HG03066 (cell line): Measurements from ENCODE around the gene SKP1.

Source experiments
- ATAC-seq: cut with Tn5 transposase; IDR thresholded peaks from one replicate; pipeline ENCODE4 v1.9.1; 2021; ENCODE audit warnings: low read depth; ENCODE audit not compliant: unreplicated experiment

The SKP1 gene

GRCh38 chr5:134130239-134130945 lies 46.4 kb downstream of the SKP1 start:
- ATAC-seq = no peak

GRCh38 chr5:134129411-134130238 lies 47.1 kb downstream of the SKP1 start:
- ATAC-seq = no peak

DNA sequence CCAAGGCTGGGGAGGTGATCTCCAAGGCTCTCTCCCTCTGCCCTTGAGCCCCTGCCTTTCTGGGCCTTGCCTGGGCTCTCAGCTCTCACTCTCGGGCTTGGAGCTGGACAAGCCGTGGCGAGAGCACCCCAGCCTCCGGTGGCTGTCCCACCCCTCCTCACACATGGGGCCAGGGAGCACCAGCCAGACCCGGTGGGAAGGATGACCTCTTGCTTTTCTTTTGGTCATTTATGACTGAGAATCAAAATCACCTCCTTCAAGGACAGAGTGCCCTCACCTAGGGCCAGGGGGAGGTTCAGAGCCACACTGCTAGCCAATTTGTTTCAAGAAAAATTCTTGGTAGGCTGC lies 48.1 kb downstream of the SKP1 start:
- ATAC-seq = no peak

DNA sequence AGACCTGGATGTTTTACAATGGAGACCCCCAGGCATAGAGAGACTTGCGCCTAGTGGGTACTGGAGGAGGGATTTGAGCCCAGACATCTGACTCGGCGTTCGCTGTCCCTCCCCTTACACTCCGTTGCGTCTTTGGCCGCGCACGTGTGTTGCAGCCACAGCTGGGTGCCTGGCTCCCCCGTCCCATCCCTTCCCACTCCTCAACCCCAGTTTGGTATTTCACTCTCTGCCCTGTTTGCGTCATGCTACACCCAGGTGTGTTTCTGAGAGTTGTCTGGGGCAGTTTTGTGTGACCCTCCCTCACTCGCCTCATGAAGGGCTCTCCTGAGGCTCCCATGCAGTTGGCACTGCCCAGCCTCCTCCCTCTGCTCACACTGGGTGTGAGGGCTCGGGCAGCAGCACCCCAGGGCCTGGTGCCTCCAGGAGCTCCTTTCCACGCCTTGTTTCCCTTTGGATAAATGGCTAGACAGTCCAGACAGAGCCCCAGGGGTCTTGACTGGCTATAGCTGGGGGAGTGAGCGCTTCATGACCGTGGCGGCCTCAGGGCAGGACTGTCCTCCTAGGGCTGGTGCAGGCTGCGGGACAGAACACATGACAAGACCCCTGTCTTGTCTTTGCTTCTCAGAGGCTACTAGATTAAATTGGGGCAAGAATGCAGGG lies 48.6 kb downstream of the SKP1 start:
- no peak for ATAC-seq

GRCh38 chr5:134127376-134127861 lies 49.3 kb downstream of the SKP1 start:
- peak; percentile 64 for ATAC-seq

- no peak for ATAC-seq
These were observed 51.4 kb downstream of the SKP1 start for GRCh38 chr5:134125039-134126015.

GRCh38 chr5:134124289-134125038 lies 52.3 kb downstream of the SKP1 start:
- ATAC-seq = no peak

- ATAC-seq = no peak
These were observed 53.4 kb downstream of the SKP1 start for GRCh38 chr5:134123360-134123759.

- no peak for ATAC-seq
These were observed 54.2 kb downstream of the SKP1 start for GRCh38 chr5:134122530-134122929.

DNA sequence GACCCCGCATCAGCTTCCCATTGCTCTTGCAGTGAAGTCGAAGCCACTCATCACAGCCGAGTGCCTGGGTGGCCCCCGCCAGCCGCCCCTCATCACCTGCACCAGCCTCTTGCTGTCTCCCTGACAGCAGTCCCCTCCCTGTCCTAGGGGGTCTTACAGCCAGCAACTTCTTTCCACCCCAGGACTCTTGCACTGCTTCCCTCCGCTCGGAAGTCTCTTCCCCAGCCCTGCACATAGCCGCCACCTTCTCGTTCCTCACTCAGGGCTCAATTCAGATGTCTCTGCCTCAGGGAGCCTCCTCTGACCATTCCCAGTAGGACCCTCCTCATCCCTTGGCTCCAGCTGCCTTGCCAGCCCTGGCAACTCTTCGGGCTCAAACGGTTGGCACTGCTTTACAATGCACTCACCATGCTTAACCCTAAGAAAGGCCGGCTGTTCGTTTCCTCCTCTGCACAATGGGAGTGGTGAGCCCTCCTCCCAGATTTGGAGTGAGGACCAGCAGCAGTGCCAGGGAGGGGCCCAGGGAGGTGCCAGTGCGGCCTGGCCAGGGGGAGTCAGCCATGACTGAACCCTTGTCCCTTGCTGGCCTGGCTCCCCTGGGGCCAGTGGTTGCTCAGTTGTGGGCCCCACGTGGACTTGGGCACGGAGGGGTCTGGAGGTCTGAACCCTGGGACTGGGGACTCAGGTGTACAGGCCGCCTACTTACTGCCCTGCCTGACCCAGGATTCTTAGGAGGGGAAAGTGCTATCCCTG lies 56.2 kb downstream of the SKP1 start:
- ATAC-seq = no peak

DNA sequence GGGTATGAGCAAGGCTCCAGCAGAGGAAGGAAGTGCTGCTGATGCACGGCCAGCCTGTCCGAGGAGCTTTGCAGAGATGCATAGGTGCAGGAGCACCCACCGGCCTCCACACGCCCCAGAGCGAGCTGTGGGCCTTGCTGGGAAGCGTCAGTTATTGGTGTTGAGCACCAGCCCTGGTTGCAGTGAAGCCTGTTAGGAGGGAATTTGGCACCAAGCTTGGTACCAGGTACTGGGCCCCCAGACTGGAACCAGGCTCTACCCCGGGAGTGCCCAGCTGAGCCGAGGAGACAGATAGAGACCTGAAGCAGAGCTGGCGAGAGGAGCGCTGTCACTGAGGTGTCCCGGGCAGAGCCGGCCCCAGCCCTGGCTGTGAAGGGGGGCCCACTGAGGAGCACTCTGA lies 57.0 kb downstream of the SKP1 start:
- ATAC-seq = no peak

- ATAC-seq = no peak
These were observed 58.4 kb downstream of the SKP1 start for GRCh38 chr5:134118212-134118835.

DNA sequence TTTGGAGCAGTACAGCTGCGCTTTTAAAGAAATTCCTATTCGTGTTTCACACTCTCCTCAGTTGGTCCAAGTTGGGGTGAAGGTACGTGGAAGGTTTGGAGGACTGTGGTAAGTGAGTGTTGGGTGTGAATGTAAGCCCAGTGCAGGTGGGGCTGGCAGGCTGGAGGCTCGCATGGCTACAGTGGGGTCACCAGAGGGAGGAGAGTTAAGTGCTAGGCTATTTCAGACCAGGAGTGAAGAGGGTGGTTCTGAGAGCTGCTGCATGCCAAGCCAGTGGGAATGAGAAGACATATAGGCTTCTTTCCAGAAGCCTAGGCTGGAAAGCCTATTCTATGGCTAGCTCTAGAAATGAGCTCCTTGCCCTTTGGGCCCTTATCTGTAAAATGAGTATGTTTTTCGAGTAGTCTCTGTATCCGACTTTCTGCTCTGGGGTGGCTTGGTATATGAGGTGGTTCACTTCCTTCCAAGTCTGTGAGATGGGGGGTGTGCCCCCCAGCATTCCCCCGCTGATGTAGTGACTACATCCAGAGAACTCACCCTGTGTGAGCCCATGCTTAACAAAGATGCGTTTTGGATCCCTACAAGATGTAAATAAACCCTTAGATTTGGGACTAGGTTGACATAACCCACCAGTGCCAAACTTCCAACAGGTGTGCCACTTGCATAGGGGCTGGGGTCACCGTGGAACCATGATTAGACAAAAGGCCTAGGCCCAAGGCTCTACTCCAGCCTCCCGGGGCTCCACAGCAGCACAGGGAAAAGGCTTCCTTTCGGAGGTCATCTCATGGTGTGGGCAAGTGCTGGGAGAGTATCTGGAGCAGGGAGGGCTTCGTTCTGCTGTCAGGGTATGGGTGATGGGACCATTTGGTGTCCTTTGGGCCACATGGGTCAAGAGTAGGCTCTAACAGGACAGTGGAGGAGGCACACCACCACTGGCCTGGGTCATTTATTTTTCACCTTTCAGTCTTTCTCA lies 59.7 kb downstream of the SKP1 start:
- ATAC-seq = no peak

GRCh38 chr5:134116286-134116685 lies 60.5 kb downstream of the SKP1 start:
- no peak for ATAC-seq

- no peak for ATAC-seq
These were observed 61.0 kb downstream of the SKP1 start for GRCh38 chr5:134115806-134116175.

DNA sequence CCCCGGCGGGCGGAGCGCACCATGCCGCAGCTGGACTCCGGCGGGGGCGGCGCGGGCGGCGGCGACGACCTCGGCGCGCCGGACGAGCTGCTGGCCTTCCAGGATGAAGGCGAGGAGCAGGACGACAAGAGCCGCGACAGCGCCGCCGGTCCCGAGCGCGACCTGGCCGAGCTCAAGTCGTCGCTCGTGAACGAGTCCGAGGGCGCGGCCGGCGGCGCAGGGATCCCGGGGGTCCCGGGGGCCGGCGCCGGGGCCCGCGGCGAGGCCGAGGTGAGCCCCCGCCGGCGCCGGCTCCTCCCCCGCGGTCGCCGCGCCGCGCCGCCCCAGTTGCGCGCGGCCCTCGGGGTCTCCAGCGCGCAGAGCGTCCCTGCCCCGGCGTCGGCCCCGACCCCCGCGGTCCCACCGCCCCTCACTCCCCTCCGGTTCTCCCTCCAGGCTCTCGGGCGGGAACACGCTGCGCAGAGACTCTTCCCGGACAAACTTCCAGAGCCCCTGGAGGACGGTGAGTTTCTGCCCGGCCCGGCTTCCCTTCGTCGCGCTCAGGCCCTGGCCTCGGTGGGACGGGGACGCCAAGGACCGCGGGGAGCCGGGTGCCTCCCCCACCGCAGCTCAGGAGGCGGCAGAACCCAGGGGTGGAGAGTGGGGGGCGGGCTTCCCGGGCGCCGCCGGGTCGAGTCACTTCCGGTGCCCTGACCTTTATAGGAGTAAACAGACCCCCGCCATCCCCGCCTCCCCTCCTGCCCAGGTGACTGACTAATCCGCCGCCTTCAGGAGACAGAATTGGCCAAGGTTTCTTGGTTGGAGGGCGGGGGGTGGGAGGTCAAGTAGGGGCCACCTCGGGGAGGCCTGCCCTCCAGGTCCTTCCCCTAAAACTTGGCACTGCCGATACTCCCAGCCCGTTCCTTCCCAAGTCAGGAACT lies 61.6 kb downstream of the SKP1 start:
- ATAC-seq = peak; percentile 1
